Fibroblast of lung (primary cell): ENCODE results near the gene TUT7.

Source experiments
- CTCF ChIP-seq, 2 donors: IDR thresholded peaks in 1 of 2; conservative IDR thresholded peaks in 1 of 2; 1 replicate in 1 of 2; 2 replicates in 1 of 2; pipeline ENCODE4 v1.5.1; 2011 to 2012; ENCODE audit warnings: low read length in 2 of 2, control low read depth in 1 of 2, inconsistent platforms in 1 of 2, low read depth in 1 of 2, mild to moderate bottlenecking in 1 of 2
- EZH2 ChIP-seq: IDR thresholded peaks from 2 replicates; pipeline ENCODE4 v1.5.1; 2012; ENCODE audit warnings: low read length, control low read depth, mild to moderate bottlenecking; ENCODE audit errors: missing control alignments

- TF ChIP-seq CTCF (conservative IDR thresholded peaks at IDR 0.05 in 1 of 2, IDR thresholded peaks at IDR 0.05 in 1 of 2; ENCODE audit: low read depth in 1 of 2, low read length in 2 of 2) (no peak), EZH2 (no peak)
These were observed 24.6 kb downstream of the TUT7 start for GRCh38 chr9:86329649-86330048.
